Measurements from ENCODE around the gene TDRD9. TPM values are rescaled to one million over a fixed set of nuclear protein-coding genes. Genes with fewer than 3 reads are reported as not detected.

The TDRD9 gene
- total and polyA plus RNA-seq, 2 of the 4 experiments (the other 2 are of a cell fraction) = 0.07 to 0.18 TPM

GRCh38 chr14:104031384-104031783, 103.1 kb downstream of the TDRD9 start:
- Histone ChIP-seq H3K4me2 (ENCODE audit: low read depth, low read length) (no peak overlapping the region), H4K8ac (ENCODE audit: low read depth in 2 of 2, low read length in 2 of 2) (no peak overlapping the region), H2BK20ac (ENCODE audit: low read depth, low read length) (no peak overlapping the region), H3K4me1 (ENCODE audit: control insufficient read depth, insufficient read depth, low read length) (no peaks in the 10 kb centered on the region), H3K4ac (ENCODE audit: low read depth, low read length) (no peak overlapping the region), H2AK5ac (ENCODE audit: low read depth, low read length) (no peak overlapping the region), H4K5ac (ENCODE audit: low read depth, low read length) (no peak overlapping the region), H4K91ac (ENCODE audit: insufficient read depth, low read depth, low read length) (no peak overlapping the region), H3K56ac (ENCODE audit: extremely low read depth, insufficient read depth, low read length) (no peak overlapping the region), H3K79me1 (ENCODE audit: low read depth in 1 of 2, low read length in 2 of 2) (no peaks in the 10 kb centered on the region), H2BK15ac (ENCODE audit: low read depth, low read length) (no peak overlapping the region), H3K9ac (ENCODE audit: low read depth, low read length) (no peak overlapping the region), H3K14ac (replicated peaks; ENCODE audit: low read depth, low read length) (no peak overlapping the region), H3K18ac (ENCODE audit: low read depth, low read length) (no peak overlapping the region), H3K9me3 (ENCODE audit: control insufficient read depth, insufficient read depth, low read length) (no peaks in the 10 kb centered on the region), H3K27me3 (ENCODE audit: control insufficient read depth, insufficient read depth, low read length) (no peaks in the 10 kb centered on the region), H3K36me3 (ENCODE audit: control insufficient read depth, insufficient read depth, low read length) (no peaks in the 10 kb centered on the region), H3K27ac (ENCODE audit: insufficient read depth, low read length) (no peak overlapping the region), H2BK120ac (ENCODE audit: low read depth, low read length) (no peak overlapping the region), H2BK5ac (ENCODE audit: low read depth, low read length, poor library complexity, severe bottlenecking) (no peak overlapping the region), H2AK9ac (replicated peaks; ENCODE audit: low read depth, low read length, poor library complexity) (no peak overlapping the region), H2AFZ (replicated peaks; ENCODE audit: low read length, poor library complexity) (no peak overlapping the region), H3K9me1 (ENCODE audit: insufficient read depth, low read length) (no peaks in the 10 kb centered on the region), H3K4me3 (ENCODE audit: insufficient read depth, low read depth, low read length) (no peak overlapping the region), H4K20me1 (ENCODE audit: insufficient read depth, low read length) (no peaks in the 10 kb centered on the region), H3K23ac (ENCODE audit: low read depth, low read length) (no peak overlapping the region)
- BruUV-seq (replicated peaks) = no TSS peak
- intact Hi-C loops (cut with micrococcal nuclease) (no loop called here), dilution Hi-C loops (cut with HindIII; ENCODE audit: low sequenced_read_pairs, unreplicated experiment) (no loop called here), in situ Hi-C loops (cut with MboI; ENCODE audit: low sequenced_read_pairs) (no loop called here)
- CTCF ChIA-PET = no interaction called here
- 80% methylated on average over 1 of the region's 5 CpGs; no CpG with 5 or more reads in 1 of the 2 experiments for WGBS, 2 experiments (ENCODE audit: extremely low coverage in 2 of 2, insufficient read length in 1 of 2)
- no peak for TF ChIP-seq RFX5 (IDR thresholded peaks at IDR 0.05; ENCODE audit: low read depth, low read length)
- TF ChIP-seq, protein P1, sequence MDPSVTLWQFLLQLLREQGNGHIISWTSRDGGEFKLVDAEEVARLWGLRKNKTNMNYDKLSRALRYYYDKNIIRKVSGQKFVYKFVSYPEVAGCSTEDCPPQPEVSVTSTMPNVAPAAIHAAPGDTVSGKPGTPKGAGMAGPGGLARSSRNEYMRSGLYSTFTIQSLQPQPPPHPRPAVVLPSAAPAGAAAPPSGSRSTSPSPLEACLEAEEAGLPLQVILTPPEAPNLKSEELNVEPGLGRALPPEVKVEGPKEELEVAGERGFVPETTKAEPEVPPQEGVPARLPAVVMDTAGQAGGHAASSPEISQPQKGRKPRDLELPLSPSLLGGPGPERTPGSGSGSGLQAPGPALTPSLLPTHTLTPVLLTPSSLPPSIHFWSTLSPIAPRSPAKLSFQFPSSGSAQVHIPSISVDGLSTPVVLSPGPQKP (IDR thresholded peaks at IDR 0.05; ENCODE audit: borderline replicate concordance, low read depth, low read length) = no peak
- no peak for TF ChIP-seq FOS (IDR thresholded peaks at IDR 0.05; ENCODE audit: low read depth, low read length)
- no peak for TF ChIP-seq BHLHE40 (IDR thresholded peaks at IDR 0.05; ENCODE audit: low read depth, low read length)
- TF ChIP-seq CEBPB (IDR thresholded peaks at IDR 0.05; ENCODE audit: low read depth, low read length) = no peak
- TF ChIP-seq NFE2L2 (IDR thresholded peaks at IDR 0.05; ENCODE audit: low read depth, low read length) = no peak
- TF ChIP-seq, protein P2, sequence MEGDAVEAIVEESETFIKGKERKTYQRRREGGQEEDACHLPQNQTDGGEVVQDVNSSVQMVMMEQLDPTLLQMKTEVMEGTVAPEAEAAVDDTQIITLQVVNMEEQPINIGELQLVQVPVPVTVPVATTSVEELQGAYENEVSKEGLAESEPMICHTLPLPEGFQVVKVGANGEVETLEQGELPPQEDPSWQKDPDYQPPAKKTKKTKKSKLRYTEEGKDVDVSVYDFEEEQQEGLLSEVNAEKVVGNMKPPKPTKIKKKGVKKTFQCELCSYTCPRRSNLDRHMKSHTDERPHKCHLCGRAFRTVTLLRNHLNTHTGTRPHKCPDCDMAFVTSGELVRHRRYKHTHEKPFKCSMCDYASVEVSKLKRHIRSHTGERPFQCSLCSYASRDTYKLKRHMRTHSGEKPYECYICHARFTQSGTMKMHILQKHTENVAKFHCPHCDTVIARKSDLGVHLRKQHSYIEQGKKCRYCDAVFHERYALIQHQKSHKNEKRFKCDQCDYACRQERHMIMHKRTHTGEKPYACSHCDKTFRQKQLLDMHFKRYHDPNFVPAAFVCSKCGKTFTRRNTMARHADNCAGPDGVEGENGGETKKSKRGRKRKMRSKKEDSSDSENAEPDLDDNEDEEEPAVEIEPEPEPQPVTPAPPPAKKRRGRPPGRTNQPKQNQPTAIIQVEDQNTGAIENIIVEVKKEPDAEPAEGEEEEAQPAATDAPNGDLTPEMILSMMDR (conservative IDR thresholded peaks at IDR 0.05; ENCODE audit: low read depth, low read length) = no peak
- TF ChIP-seq RAD21 (IDR thresholded peaks at IDR 0.05; ENCODE audit: low read length) = no peak
- TF ChIP-seq RCOR1 (IDR thresholded peaks at IDR 0.05; ENCODE audit: insufficient replicate concordance, low read length) = no peak
- TF ChIP-seq SMC3 (IDR thresholded peaks at IDR 0.05; ENCODE audit: low read depth, low read length) = no peak
- TF ChIP-seq CHD1 (IDR thresholded peaks at IDR 0.05; ENCODE audit: low read depth, low read length) = no peak
- no peak for TF ChIP-seq POLR2A (IDR thresholded peaks at IDR 0.05; ENCODE audit: low read depth, low read length)
- POLR2A ChIA-PET (ENCODE audit: unreplicated experiment) = no interaction called here
- DNase-seq (no peak), ATAC-seq (ENCODE audit: low read depth) (no peak)

All from IMR-90 (cell line).